GM23338 (cell line): ENCODE results near the gene SLC6A18. TPM values are rescaled to one million over a fixed set of nuclear protein-coding genes. Genes with fewer than 3 reads are reported as not detected.

Experiments
- ATAC-seq: fragments of 200-7000 bp; cut with Tn5 transposase; 3 replicates; pipeline ENCODE4 v1.9.1; 2020
- DNase-seq: peaks from one replicate; pipeline ENCODE4 v3.0.0-alpha.2; 2015; ENCODE audit warnings: low spot score
- H2AFZ ChIP-seq: fragments of 200-600 bp; sonication (generic); 2 replicates; pipeline ENCODE4 v1.8.0; 2016; ENCODE audit warnings: antibody characterized with exemption, mild to moderate bottlenecking, moderate library complexity
- H3F3A ChIP-seq: fragments of 200-600 bp; sonication (generic); replicated peaks from 2 replicates; pipeline ENCODE4 v1.8.0; 2017; ENCODE audit warnings: antibody characterized with exemption, mixed run types, low read depth
- H3K27ac ChIP-seq: fragments of 200-600 bp; sonication (generic); 2 replicates; pipeline ENCODE4 v1.6.1; 2016; ENCODE audit warnings: low read depth
- H3K27me3 ChIP-seq: fragments of 200-600 bp; sonication (generic); 2 replicates; pipeline ENCODE4 v1.8.0; 2016; ENCODE audit warnings: mild to moderate bottlenecking, mixed run types, moderate library complexity; ENCODE audit not compliant: insufficient read depth
- H3K36me3 ChIP-seq: fragments of 200-600 bp; sonication (generic); 2 replicates; pipeline ENCODE4 v1.8.0; 2016; ENCODE audit warnings: mild to moderate bottlenecking; ENCODE audit not compliant: insufficient read depth
- H3K4me1 ChIP-seq: fragments of 200-600 bp; sonication (generic); 2 replicates; pipeline ENCODE4 v1.8.0; 2016; ENCODE audit warnings: mild to moderate bottlenecking, moderate library complexity; ENCODE audit not compliant: insufficient read depth
- H3K4me2 ChIP-seq: fragments of 200-600 bp; sonication (generic); 2 replicates; pipeline ENCODE4 v1.7.1; 2017; ENCODE audit warnings: mixed run types
- H3K4me3 ChIP-seq: fragments of 200-600 bp; sonication (generic); 2 replicates; pipeline ENCODE4 v1.6.1; 2016; ENCODE audit warnings: mixed run types
- H3K79me2 ChIP-seq: fragments of 200-600 bp; sonication (generic); replicated peaks from 2 replicates; pipeline ENCODE4 v1.8.0; 2017; ENCODE audit warnings: mild to moderate bottlenecking; ENCODE audit not compliant: insufficient read depth
- H3K9me2 ChIP-seq: fragments of 200-600 bp; sonication (generic); 2 replicates; pipeline ENCODE4 v1.8.0; 2017; ENCODE audit not compliant: insufficient read depth
- H4K20me1 ChIP-seq: fragments of 200-600 bp; sonication (generic); replicated peaks from 2 replicates; pipeline ENCODE4 v1.8.0; 2017; ENCODE audit warnings: mild to moderate bottlenecking; ENCODE audit not compliant: insufficient read depth
- H3K27ac Mint-ChIP-seq: 2 replicates; pipeline ENCODE4 v1.8.0; 2020; ENCODE audit warnings: inconsistent platforms, mild to moderate bottlenecking, moderate library complexity, mixed read lengths
- H3K27me3 Mint-ChIP-seq: 3 replicates; pipeline ENCODE4 v1.8.0; 2022; ENCODE audit warnings: low read depth, mild to moderate bottlenecking, moderate library complexity, mixed read lengths, inconsistent platforms; ENCODE audit not compliant: insufficient read depth, poor library complexity
- H3K36me3 Mint-ChIP-seq: 3 replicates; pipeline ENCODE4 v1.8.0; 2021; ENCODE audit warnings: low read depth, mild to moderate bottlenecking, inconsistent platforms, moderate library complexity, mixed read lengths
- H3K4me1 Mint-ChIP-seq: 3 replicates; pipeline ENCODE4 v1.8.0; 2020; ENCODE audit warnings: mild to moderate bottlenecking, inconsistent platforms, mixed read lengths
- H3K4me3 Mint-ChIP-seq: 3 replicates; pipeline ENCODE4 v1.8.0; 2021; ENCODE audit warnings: moderate library complexity, mild to moderate bottlenecking, inconsistent platforms, mixed read lengths
- H3K9me3 Mint-ChIP-seq: 3 replicates; pipeline ENCODE4 v1.8.0; 2020; ENCODE audit warnings: moderate library complexity, mild to moderate bottlenecking, inconsistent platforms, mixed read lengths
- CREB1 ChIP-seq: fragments of 250-450 bp; sonication (Bioruptor Pico); IDR thresholded peaks from 2 replicates; pipeline ENCODE4 v1.5.0; 2020; ENCODE audit warnings: low read depth, mild to moderate bottlenecking, moderate library complexity
- CTCF ChIP-seq, 2 experiments: fragments of 200-600 bp in 1 of 2; sonication (generic) in 1 of 2; conservative IDR thresholded peaks; 2 replicates each; pipeline versions ENCODE4 v1.5.1 to v1.6.1; 2016 to 2017; ENCODE audit warnings: antibody characterized with exemption in 2 of 2, low read depth in 2 of 2, mild to moderate bottlenecking in 2 of 2, moderate library complexity in 1 of 2
- EZH2 ChIP-seq: fragments of 200-600 bp; sonication (generic); IDR thresholded peaks from one replicate; pipeline ENCODE4 v1.8.0; 2017; ENCODE audit warnings: antibody characterized with exemption, mild to moderate bottlenecking, low read depth; ENCODE audit not compliant: unreplicated experiment
- EZH2phosphoT487 ChIP-seq: fragments of 200-600 bp; sonication (generic); IDR thresholded peaks from one replicate; pipeline ENCODE4 v1.8.1; 2018; ENCODE audit warnings: antibody characterized with exemption; ENCODE audit not compliant: unreplicated experiment
- JUNB ChIP-seq: IDR thresholded peaks from one replicate; pipeline ENCODE4 v1.6.1; 2016; ENCODE audit warnings: antibody characterized with exemption; ENCODE audit not compliant: unreplicated experiment
- NANOG ChIP-seq: IDR thresholded peaks from 2 replicates; pipeline ENCODE4 v1.6.1; 2016; ENCODE audit warnings: antibody characterized with exemption, borderline replicate concordance
- POLR2AphosphoS5 ChIP-seq: IDR thresholded peaks from 2 replicates; pipeline ENCODE4 v1.6.1; 2016; ENCODE audit warnings: antibody characterized with exemption, low read depth
- REST ChIP-seq: IDR thresholded peaks from one replicate; pipeline ENCODE4 v1.6.1; 2018; ENCODE audit warnings: antibody characterized with exemption; ENCODE audit not compliant: unreplicated experiment
- STAT1 ChIP-seq: IDR thresholded peaks from one replicate; pipeline ENCODE4 v1.6.1; 2016; ENCODE audit warnings: antibody characterized with exemption; ENCODE audit not compliant: unreplicated experiment
- ZNF114 ChIP-seq: fragments of 250-450 bp; sonication (Bioruptor Pico); IDR thresholded peaks from 2 replicates; pipeline ENCODE4 v1.5.0; 2020; ENCODE audit warnings: mild to moderate bottlenecking, moderate library complexity
- ZNF331 ChIP-seq: fragments of 250-450 bp; sonication (Bioruptor Pico); IDR thresholded peaks from 2 replicates; pipeline ENCODE4 v1.5.0; 2020; ENCODE audit warnings: low read depth, mild to moderate bottlenecking, moderate library complexity
- polyA plus RNA-seq: library from polyadenylated mRNA; unstranded; fragments of >200 nt; fragmentation: Nextera tagmentation; extraction: Ambion mirVana; gene quantifications from 2 replicates; pipeline ENCODE4 v1.2.1, GENCODE V29; 2016
- total RNA-seq: library from RNA; depleted of rRNA; stranded (reverse); fragments of >200 nt; shearing (Covaris generic); gene quantifications from 2 replicates; pipeline ENCODE4 v1.2.3, GENCODE V29; 2014
- TF ChIP-seq, protein P1 (sequence below): IDR thresholded peaks from 2 replicates; pipeline ENCODE4 v1.6.1; 2016; ENCODE audit warnings: antibody characterized with exemption
- TF ChIP-seq, protein P2 (sequence below): fragments of 250-450 bp; sonication (Bioruptor Pico); IDR thresholded peaks from 2 replicates; pipeline ENCODE4 v1.5.0; 2020; ENCODE audit warnings: mild to moderate bottlenecking, moderate library complexity

The SLC6A18 gene
- total and polyA plus RNA-seq, 2 experiments from 2014 or later: not detected

GRCh38 chr5:1199649-1200494, 25.3 kb upstream of the SLC6A18 start:
- H3K27me3 Mint-ChIP-seq: peaks cover 9% of the 10 kb centered on the region
- H3K4me1 Mint-ChIP-seq: peaks cover 2% of the 10 kb centered on the region
- DNase-seq (no peak), ATAC-seq (no peak)
- H3K36me3 Mint-ChIP-seq: no peaks in the 10 kb centered on the region
- no peaks in the 10 kb centered on the region for H3K9me2 ChIP-seq
- no peak overlapping the region for H3K4me3 ChIP-seq
- H3K79me2 ChIP-seq: no peaks in the 10 kb centered on the region
- TF ChIP-seq, protein P1, sequence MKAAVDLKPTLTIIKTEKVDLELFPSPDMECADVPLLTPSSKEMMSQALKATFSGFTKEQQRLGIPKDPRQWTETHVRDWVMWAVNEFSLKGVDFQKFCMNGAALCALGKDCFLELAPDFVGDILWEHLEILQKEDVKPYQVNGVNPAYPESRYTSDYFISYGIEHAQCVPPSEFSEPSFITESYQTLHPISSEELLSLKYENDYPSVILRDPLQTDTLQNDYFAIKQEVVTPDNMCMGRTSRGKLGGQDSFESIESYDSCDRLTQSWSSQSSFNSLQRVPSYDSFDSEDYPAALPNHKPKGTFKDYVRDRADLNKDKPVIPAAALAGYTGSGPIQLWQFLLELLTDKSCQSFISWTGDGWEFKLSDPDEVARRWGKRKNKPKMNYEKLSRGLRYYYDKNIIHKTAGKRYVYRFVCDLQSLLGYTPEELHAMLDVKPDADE: no peak
- no peak for TF ChIP-seq POLR2AphosphoS5
- no peak for TF ChIP-seq EZH2
- no peak for TF ChIP-seq CREB1 (CRISPR knock-in tag)
- TF ChIP-seq ZNF114: no peak
- no peak for TF ChIP-seq ZNF331 (CRISPR knock-in tag)
- no peak for TF ChIP-seq JUNB
- TF ChIP-seq CTCF (conservative IDR thresholded peaks at IDR 0.05; ENCODE audit: low read depth in 2 of 2): no peak
- TF ChIP-seq STAT1: no peak
- no peak for TF ChIP-seq REST
- TF ChIP-seq NANOG: no peak
- no peak for TF ChIP-seq EZH2phosphoT487
- TF ChIP-seq, protein P2, sequence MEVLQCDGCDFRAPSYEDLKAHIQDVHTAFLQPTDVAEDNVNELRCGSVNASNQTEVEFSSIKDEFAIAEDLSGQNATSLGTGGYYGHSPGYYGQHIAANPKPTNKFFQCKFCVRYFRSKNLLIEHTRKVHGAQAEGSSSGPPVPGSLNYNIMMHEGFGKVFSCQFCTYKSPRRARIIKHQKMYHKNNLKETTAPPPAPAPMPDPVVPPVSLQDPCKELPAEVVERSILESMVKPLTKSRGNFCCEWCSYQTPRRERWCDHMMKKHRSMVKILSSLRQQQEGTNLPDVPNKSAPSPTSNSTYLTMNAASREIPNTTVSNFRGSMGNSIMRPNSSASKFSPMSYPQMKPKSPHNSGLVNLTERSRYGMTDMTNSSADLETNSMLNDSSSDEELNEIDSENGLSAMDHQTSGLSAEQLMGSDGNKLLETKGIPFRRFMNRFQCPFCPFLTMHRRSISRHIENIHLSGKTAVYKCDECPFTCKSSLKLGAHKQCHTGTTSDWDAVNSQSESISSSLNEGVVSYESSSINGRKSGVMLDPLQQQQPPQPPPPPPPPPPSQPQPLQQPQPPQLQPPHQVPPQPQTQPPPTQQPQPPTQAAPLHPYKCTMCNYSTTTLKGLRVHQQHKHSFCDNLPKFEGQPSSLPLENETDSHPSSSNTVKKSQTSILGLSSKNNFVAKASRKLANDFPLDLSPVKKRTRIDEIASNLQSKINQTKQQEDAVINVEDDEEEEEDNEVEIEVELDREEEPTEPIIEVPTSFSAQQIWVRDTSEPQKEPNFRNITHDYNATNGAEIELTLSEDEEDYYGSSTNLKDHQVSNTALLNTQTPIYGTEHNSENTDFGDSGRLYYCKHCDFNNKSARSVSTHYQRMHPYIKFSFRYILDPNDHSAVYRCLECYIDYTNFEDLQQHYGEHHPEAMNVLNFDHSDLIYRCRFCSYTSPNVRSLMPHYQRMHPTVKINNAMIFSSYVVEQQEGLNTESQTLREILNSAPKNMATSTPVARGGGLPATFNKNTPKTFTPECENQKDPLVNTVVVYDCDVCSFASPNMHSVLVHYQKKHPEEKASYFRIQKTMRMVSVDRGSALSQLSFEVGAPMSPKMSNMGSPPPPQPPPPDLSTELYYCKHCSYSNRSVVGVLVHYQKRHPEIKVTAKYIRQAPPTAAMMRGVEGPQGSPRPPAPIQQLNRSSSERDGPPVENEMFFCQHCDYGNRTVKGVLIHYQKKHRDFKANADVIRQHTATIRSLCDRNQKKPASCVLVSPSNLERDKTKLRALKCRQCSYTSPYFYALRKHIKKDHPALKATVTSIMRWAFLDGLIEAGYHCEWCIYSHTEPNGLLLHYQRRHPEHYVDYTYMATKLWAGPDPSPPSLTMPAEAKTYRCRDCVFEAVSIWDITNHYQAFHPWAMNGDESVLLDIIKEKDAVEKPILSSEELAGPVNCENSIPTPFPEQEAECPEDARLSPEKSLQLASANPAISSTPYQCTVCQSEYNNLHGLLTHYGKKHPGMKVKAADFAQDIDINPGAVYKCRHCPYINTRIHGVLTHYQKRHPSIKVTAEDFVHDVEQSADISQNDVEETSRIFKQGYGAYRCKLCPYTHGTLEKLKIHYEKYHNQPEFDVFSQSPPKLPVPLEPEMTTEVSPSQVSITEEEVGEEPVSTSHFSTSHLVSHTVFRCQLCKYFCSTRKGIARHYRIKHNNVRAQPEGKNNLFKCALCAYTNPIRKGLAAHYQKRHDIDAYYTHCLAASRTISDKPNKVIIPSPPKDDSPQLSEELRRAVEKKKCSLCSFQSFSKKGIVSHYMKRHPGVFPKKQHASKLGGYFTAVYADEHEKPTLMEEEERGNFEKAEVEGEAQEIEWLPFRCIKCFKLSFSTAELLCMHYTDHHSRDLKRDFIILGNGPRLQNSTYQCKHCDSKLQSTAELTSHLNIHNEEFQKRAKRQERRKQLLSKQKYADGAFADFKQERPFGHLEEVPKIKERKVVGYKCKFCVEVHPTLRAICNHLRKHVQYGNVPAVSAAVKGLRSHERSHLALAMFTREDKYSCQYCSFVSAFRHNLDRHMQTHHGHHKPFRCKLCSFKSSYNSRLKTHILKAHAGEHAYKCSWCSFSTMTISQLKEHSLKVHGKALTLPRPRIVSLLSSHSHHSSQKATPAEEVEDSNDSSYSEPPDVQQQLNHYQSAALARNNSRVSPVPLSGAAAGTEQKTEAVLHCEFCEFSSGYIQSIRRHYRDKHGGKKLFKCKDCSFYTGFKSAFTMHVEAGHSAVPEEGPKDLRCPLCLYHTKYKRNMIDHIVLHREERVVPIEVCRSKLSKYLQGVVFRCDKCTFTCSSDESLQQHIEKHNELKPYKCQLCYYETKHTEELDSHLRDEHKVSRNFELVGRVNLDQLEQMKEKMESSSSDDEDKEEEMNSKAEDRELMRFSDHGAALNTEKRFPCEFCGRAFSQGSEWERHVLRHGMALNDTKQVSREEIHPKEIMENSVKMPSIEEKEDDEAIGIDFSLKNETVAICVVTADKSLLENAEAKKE (CRISPR knock-in tag): no peak
- no peaks in the 10 kb centered on the region for H3K27me3 ChIP-seq
- no peak overlapping the region for H3K4me2 ChIP-seq
- no peak overlapping the region for H3K27ac ChIP-seq
- H3K4me1 ChIP-seq: no peaks in the 10 kb centered on the region
- H2AFZ ChIP-seq: no peak overlapping the region
- 0 out of 2 replicates have a peak, but pooled peaks cover 6% of the 10 kb centered on the region for H3F3A ChIP-seq
- no peak overlapping the region for H3K4me3 Mint-ChIP-seq
- no peaks in the 10 kb centered on the region for H3K9me3 Mint-ChIP-seq
- H3K27ac Mint-ChIP-seq: no peak overlapping the region
- H4K20me1 ChIP-seq: no peaks in the 10 kb centered on the region
- no peaks in the 10 kb centered on the region for H3K36me3 ChIP-seq
